Dermis microvascular lymphatic vessel endothelial cell (primary cell): ENCODE results near the gene SPPL2A. TPM values are rescaled to one million over a fixed set of nuclear protein-coding genes. Genes with fewer than 3 reads are reported as not detected.
A peak's percentile ranks its signal among the peaks of the same experiment; 100 is the strongest.
"Not testable (repeated sequence)": the region's sequence is repeated elsewhere in the genome, so short reads cannot be mapped to it uniquely, and the experiment has no call there.

Experiments used
- DNase-seq, 2 donors: peaks; one replicate each; pipeline versions ENCODE4 v3.0.0 to v3.0.0-alpha.2; 2010; ENCODE audit warnings: low read depth in 2 of 2
- total RNA-seq: library from RNA; depleted of rRNA; stranded (reverse); fragments of >200 nt; gene quantifications from 2 replicates; pipeline ENCODE4 v1.2.1, GENCODE V29; 2014

SPPL2A gene
- total RNA-seq, 1 donor from 2014 or later: 56.9 TPM

DNA sequence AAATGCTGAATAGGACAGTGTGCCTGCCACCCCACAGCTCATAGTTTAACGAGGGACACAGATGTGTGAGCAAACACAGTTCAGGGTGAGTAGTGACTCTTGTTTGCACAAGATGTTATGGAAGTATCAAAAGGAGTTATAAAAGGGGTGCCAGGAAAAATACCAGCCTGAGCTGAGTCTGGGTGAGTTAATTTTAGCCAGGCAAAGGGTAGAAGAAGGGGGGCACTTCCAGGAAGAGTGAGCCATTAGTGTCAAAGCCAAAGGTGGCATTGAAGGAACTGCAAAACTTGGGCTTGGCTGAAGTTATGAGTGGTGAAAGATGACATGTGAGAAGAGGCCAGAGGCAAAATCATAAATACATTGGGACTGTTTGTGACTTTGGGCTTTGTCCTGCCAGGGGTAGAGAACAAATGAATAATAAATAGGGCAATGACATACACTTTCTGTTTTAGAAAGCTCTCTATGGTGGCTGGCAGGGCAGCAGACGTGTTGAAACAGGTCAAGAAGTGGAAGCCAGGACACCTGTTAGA is 1.9 kb upstream of the SPPL2A start:
- DNase-seq: no peak

DNA sequence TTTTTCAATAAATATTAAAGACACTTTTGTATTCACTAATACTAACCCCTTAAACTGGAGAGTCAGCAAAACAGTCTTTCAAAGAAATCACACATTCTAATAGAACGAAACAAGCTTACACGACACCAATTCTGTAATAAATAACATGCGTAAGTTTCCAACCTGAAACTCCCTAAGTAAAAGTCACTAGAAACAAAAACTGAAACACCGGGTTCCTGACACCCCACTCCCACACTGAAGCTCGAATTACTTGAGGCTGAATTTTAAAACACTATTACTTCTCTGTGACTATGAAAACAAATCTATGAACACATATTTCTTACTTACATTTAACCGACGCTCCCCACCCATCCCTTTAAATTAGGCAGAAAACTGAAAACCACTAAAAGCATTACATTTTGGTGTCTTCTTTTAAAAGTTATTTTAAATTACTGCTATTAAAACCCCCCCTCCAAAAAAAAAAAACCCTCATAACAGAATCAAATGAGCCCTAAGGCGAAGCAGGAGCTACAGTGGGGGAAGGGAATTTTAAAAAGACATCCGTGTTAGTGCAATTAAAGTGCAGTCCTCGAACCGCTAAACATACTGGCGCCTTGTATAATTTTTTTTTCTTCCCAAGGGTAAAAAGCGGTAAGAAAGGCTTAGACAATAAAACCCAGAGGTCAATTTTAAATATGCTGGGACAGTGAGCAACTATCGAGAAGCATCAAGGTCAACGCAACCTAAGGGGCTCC is 878 bp downstream of the SPPL2A start:
- peak; percentile 29 to 34 for DNase-seq

DNA sequence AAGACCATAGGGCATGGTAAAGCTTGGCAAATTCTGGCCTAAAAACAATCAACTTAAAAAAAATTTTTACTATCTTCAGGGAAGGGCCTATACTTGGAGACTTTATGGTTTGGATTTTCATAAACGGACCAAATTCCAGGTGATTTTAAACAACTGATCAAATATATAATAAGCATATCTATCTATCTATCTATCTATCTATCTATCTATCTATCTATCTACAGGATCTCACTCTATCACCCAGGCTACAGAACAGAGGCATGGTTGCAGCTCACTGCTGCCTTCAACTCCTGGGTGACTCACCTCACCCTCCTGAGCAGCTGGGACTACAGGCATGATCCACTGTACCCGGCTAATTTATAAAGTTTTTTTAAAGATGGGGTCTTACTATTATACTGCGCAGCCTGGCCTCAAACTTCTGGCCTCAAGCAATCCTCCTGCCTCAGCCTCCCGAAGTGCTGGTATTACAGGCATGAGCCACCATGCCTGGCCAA is 6.7 kb downstream of the SPPL2A start:
- DNase-seq: no peak

DNA sequence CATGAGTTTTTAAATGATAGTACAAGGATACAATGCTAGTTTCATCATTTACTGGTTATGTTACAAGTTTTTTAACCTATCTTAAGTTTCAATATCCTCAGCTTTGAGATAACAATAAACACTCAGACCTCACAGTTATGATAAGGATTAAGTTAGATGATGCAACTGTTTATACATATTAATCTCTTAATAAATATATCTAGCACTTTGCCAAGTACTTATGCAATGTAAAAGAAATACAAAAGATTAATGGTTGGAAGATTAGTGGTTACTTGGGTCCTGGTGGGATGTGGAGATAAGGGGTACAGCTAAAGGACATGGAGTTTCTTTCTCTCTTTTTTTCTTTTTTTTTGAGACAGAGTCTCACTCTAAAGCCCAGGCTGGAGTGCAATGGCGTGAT is 12.0 kb downstream of the SPPL2A start:
- no peak for DNase-seq

DNA sequence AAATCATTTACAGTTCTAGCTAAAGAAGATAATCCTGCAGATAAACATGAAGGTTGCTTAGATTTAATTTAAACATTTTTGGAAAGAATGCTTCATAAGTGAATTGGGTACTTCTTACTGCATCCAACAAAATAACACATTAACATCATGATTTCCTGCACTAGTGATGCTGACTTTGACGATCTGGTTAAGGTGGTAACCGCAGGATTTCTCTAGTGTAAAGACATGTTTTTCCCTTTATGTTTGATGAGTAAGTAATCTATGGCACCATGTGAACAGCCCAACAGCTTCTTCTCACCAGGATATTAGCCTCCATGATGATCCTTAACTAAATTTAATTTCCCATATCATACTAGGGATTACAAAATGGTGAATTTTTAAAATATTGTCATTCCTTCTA is 14.1 kb downstream of the SPPL2A start:
- DNase-seq: no peak

DNA sequence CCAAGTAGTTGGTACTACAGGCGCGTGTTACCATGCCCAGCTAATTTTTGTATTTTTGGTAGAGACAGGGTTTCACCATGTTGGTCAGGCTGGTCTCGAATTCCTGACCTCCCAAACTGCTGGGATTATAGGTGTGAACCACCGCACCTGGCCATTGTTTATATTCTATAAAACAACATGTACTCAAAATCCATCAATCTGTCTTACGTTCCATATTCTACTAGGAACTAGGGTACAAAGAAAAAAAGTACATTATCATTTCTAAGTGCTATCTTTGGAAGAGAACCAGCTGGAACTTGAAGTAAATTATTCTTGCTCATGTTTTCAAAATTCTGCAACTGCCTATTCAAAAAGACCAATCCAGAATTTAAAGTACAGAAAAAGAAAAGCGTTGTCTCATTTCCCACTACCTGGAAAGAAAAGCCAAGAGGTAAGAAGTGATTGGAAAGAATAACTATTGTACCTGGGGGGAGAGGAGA is 15.2 kb downstream of the SPPL2A start:
- DNase-seq: no peak

DNA sequence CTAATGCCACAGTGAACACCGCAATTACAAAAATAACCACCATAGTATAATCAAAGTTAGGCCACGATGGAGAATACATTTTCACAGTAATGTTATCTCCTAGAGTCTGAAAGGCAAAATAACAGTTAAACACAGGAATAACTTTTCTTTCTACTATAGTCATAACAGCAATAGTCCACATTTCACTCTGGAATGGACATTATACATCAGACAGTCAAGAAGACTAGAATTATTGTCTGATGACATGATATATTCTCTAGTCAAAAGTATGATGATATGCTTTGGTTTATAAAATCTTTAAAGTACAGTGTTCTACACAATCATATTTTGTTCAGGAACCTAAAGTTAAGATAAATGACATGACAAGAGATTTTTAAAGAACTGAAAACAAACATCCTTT is 18.0 kb downstream of the SPPL2A start:
- no peak for DNase-seq

DNA sequence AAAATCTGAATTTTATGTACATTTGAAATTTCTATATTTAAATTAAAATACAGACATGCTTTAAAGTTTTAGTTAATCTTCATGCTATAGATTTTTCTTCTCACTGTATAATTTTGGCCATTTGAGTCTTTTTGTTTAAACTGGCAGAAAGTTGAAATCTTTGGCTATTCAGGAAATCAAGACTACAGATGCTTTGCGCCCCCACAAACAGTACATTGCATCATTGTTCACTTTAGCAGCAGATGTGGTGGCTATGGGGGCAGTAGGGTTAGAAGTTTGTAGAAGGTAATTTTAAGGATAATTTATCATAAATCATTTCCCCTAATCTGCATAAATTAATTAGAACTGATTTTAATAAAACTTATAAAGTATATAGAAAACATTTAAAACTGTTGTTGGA is 20.9 kb downstream of the SPPL2A start:
- DNase-seq: peak in 1 of 2 donors; percentile 40

DNA sequence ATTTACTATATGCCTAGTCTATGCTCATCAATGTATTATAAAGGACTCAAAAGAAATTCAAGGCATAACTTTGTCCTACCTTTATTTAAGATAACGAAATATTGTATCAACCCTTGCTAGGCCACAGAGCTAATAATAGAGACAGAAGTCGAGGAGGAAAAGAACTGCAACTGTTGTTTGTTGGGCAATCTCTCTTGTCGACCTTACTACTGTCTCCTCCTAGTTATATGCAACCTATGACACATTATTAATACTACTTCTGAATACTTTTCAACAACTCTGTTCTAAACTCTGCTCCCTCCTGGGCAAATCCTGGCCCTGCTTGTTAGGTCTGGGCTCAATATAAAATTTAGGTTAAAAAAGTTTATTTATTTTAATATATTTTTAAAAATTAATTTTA is 24.6 kb downstream of the SPPL2A start:
- no peak for DNase-seq

DNA sequence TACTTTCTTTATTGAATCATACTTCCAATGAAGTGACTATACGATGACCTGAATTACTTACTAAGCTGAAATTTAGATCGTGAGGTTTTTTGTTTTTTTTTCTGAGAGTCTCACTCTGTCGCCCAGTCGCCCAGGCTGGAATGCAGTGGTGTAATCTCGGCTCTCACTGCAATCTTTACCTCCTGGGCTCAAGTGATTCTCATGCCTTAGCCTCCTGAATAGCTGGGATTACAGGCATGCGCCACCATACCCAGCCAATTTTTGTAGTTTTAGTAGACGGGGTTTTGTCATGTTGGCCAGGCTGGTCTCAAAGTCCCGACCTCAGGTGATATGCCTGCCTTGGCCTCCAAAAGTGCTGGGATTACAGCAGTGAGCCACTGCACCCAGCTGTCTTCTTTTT is 28.7 kb downstream of the SPPL2A start:
- no peak for DNase-seq

DNA sequence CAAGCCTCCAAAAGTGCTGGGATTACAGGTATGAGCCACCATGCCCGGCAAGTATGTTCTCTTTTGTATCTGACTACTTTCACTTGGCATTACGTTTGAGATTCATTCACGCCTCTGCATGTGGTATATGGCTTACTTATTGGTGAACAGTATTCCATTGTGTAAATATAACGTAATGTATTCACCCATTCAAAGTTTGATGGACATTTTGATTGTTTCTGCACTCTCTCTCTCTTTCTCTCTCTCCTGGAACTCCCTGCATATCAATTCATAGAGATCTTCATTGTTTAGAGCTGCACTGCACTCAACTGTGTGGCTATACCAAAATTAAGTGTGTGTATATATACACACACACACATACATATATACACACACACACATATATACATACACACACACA is 30.4 kb downstream of the SPPL2A start:
- DNase-seq: no peak

DNA sequence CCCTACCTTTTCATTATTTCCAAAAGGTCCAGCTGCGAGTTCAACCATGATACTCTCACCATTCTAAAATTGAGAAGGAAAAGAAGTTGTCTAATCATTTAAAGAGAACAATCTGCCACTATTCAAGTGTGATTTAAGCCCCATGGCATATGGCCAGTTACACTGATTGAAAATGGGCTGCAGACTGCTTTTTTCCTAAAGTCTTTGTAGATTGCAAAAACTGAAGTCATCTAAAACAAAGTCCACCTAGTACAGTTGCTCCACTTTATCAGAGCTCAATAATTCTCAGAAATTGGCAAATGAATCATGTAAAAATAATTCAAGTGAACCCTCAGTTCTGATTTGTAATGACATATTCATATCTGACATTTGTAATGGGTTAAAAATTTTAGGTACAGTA is 39.2 kb downstream of the SPPL2A start:
- no peak for DNase-seq

DNA sequence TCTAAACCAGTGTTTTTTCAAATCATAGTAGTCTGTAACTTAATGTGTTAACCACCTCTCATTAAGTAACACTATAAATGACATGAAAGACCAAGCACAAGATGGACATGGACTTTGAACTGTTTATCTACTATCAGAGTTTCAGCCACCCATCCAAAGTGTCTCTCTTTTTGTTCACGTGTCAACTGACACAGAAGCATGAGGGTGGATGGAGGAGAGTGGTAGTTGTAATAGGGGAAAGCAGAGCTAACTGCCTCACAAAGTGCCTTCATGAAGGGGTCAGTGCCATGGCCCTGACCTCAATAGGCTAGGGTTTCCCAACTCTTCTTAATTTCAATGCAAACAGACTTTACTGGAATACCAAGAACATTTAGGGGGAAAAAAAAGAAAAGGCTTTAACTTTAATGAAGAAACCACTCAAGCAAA is 46.8 kb downstream of the SPPL2A start:
- DNase-seq: no peak

DNA sequence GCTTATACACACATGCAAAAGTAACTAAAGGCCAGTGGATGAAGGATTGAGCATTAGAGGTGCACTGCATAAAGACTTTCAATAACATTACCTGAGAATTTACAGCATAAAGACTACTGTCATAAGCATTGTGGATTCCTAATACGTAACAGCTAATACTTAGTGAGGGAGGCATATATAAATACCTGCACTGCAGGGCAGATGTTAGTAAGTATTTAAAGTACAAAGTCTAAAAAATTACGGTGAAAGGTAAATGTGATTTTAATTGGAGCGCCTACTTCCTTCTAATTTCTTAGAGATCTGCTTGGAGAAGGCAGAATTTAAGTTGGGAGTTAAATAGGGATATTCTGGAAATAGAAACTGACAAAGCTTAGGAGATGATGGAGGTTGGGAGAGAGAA is 53.5 kb downstream of the SPPL2A start:
- DNase-seq: no peak

DNA sequence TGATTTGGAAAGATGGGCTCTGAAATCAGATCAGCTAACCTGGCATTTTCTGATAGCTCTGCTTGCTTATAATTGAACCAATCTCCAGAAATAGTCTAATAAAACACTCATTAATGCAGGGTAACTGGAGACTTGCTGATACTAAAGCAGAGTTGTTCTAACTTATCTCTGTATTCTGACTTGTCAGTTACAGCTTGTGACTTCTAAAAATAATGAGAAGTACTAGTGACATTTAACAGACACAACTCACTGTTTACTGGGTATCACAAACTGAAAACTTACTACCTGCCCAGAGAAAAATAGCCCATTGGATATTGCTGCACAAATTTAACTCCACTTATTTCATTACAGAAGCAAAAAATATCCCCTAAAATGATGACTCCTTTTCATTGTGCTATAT is 54.9 kb downstream of the SPPL2A start:
- DNase-seq: no peak

DNA sequence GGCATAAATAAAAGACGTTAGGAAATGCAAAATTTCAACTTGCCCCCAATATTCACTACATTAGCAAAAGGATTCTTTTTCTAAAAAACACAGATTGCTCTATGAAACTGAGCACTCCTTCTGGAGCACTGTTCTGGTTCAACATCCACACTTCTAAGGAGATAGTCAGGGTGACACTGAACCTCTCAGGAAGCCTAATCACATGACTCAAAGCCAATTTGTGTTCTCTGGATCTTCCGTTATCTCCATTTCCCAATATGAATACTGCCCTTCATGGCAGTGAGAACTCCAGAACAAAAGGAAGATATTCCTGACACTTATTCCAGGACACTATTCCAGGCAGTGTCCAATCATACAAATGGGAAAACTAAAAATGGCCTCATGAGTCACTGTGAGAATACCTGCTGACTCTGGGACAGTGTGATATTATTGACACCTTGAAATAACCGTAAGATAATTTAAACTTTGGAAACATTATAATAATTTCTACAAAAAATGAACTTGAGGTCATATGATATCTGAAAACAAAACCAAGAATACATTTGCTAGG is 57.6 kb downstream of the SPPL2A start:
- no peak for DNase-seq

DNA sequence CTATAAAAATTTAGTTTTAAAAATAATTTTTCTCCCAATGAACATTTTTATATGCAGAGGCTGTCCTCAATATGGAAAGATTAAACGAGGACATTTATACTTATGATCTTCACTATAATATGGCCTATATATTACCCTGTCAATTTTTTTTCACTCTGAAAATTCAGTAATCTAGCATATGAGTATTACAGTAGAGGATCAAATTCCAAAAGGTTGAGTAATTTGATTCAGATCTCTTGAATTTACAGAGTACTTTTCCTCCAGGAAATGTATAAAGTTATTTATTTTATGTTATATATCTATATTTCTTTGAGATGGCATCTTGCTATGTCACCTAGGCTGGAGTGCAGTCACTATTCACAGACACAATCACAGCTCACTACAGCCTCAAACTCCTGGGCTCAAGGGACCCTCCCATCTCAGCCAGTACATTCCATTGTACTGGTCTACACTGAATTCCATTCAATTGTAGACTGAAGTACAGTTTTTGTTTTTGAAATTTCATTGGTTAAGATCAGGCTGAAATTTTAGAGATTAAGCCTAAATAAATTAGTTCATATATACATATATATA is 62.7 kb downstream of the SPPL2A start:
- no peak for DNase-seq

DNA sequence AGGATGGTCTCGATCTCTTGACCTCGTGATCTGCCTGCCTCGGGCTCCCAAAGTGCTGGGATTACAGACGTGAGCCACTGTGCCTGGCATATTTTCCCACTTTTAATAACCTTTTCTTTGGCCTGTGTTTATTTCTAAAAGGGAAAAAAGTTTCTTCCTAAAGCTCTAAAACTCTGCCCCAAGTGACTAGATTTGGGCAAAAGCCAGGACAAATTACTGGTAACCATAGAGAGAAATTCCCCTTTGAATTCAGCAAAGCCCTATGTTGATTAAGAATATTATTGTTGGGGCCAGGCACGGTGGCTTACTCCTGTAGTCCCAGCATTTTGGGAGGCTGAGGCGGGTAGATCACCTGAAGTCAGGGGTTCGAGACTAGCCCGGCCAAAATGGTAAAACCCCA is 67.4 kb downstream of the SPPL2A start:
- DNase-seq: no peak

DNA sequence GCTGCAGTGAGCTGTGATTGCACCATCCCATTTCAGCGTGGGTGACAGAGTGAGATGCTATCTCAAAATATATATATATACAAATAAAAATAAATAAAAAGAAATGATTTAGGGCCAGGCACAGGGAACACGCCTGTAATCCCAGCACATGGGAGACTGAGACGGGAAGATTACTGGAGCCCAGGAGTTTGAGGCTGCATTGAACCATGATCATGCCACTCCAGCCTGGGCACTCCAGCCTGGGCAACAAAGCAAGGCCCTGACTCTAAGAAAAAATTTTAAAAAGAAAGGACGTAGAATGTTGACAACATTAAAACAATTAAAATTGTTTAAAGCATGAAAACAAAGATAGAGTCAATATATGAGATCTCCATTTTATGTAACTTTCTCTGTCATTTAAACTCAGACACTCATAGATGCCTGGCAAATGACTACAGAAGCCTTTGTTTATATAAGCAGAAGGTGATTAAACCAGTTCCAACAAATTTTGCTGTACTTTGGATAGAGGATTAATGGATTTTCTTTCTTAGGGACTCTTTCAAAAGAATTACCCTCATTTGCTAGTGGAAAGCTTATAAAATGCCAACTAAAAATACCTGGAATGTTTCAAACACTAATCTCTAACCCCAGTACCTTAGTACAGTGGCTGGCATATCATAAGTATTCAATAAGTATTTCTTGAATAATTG is 68.3 kb downstream of the SPPL2A start:
- no peak for DNase-seq

DNA sequence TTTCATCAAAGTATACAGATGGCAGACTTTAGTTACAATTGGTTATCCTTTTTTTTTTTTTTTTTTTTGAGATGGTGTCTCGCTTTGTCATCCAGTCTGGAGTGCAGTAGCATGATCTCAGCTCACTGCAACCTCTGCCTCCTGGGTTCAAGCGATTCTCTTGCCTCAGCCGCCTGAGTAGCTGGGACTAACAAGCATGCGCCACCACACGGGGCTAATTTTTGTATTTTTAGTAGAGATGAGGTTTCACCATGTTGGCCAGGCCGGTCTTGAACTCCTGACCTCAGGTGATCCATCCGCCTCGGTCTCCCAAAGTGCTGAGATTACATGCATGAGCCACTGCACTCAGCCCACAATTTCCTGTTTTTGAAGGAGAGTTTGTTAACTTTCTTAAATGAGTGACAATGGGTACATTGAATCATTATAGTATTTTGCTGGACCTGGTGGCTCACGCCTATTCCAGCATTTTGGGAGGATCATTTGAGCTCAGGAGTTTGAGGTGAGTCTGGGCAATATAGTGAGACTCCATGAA is 70.8 kb downstream of the SPPL2A start:
- DNase-seq: not testable (repeated sequence)

DNA sequence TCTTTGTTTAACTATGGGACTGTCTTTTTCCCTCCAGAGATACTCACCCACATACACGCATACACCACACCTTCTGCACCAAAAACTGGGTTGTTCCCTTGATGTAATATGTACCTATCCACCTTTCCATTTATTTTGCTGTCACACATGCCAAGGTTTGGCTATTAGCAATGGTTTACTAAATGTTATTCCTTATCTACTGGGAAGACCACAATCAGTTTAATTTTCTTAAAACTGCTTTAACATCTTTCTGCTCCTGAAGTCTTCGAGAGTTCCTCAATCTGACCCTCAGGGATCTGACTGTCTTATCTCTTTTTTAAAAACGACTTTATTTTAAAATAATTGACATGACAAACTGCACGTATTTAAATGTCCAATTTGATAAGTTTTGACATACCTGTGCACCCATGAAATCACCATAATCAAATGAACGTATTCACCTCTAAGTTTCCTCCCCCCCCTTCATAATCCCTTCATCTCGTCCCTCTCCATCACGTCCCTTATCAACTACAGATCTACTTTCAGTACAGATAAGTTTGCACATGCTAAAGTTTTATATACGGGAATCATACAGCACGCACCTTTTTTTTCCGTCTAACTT is 78.1 kb downstream of the SPPL2A start:
- no peak for DNase-seq
